ENCODE data around the gene SORCS2.

The SORCS2 gene

GRCh38 chr4:7779432-7779768 is 587.1 kb downstream of the SORCS2 start:
- Histone ChIP-seq H3K36me3 (ENCODE audit: control insufficient read depth in 2 of 2, insufficient read depth in 1 of 2, low read length in 2 of 2) (peaks cover 0 to 20% of the 10 kb centered on the region in 2 experiments; a peak in 1 of 3 replicates), H3K27ac (ENCODE audit: extremely low read depth, low read depth, low read length) (no peak overlapping the region), H3K4me3 (ENCODE audit: low read depth, low read length) (no peak overlapping the region), H3K4me1 (ENCODE audit: control insufficient read depth, insufficient read depth, low read length) (no peaks in the 10 kb centered on the region), H3K9me3 (ENCODE audit: control insufficient read depth, insufficient read depth, low read depth, low read length) (no peaks in the 10 kb centered on the region)
- TF ChIP-seq ZNF280D (tag by site-specific recombination; IDR thresholded peaks at IDR 0.05): no peak
- TF ChIP-seq ZNF19 (tag by site-specific recombination; IDR thresholded peaks at IDR 0.05; ENCODE audit: low read depth): no peak
- TF ChIP-seq ZNF366 (tag by site-specific recombination; conservative IDR thresholded peaks at IDR 0.05): no peak
- no peak for TF ChIP-seq GLIS2 (tag by site-specific recombination; IDR thresholded peaks at IDR 0.05)
- no peak for TF ChIP-seq PRDM10 (tag by site-specific recombination; IDR thresholded peaks at IDR 0.05)
- TF ChIP-seq ZNF792 (tag by site-specific recombination; IDR thresholded peaks at IDR 0.05): no peak
- no peak for TF ChIP-seq ZNF624 (tag by site-specific recombination; IDR thresholded peaks at IDR 0.05)
- TF ChIP-seq YY2 (tag by site-specific recombination; IDR thresholded peaks at IDR 0.05): no peak
- no peak for TF ChIP-seq ZNF174 (tag by site-specific recombination; IDR thresholded peaks at IDR 0.05)
- no peak for TF ChIP-seq ZNF837 (tag by site-specific recombination; IDR thresholded peaks at IDR 0.05)
- no peak for TF ChIP-seq ZNF610 (tag by site-specific recombination; IDR thresholded peaks at IDR 0.05; ENCODE audit: borderline replicate concordance)
- no peak for TF ChIP-seq ZNF114 (tag by site-specific recombination; IDR thresholded peaks at IDR 0.05)
- CTCF ChIA-PET: interaction anchor here (0.8 to 1.0 kb wide), 2 partner anchors 18 to 25 kb away, joined by 4 to 5 read pairs; no protein-coding TSS in a partner anchor
- POLR2A ChIA-PET: no interaction called here

- Histone ChIP-seq H3K36me3 (ENCODE audit: control insufficient read depth in 2 of 2, insufficient read depth in 1 of 2, low read length in 2 of 2) (peaks cover 0 to 20% of the 10 kb centered on the region in 2 experiments; a peak in 1 of 3 replicates), H3K9me3 (ENCODE audit: control insufficient read depth, insufficient read depth, low read depth, low read length) (no peaks in the 10 kb centered on the region), H3K27ac (ENCODE audit: extremely low read depth, low read depth, low read length) (no peak overlapping the region), H3K4me1 (ENCODE audit: control insufficient read depth, insufficient read depth, low read length) (no peaks in the 10 kb centered on the region), H3K4me3 (ENCODE audit: low read depth, low read length) (no peak overlapping the region)
- CTCF ChIA-PET: interaction anchor here (0.7 to 1.5 kb wide), 2 partner anchors 10 to 12 kb away, joined by 3 read pairs; no protein-coding TSS in a partner anchor
- POLR2A ChIA-PET: no interaction called here
- TF ChIP-seq ZNF623 (tag by site-specific recombination; IDR thresholded peaks at IDR 0.05): no peak
- TF ChIP-seq BCL6B (tag by site-specific recombination; IDR thresholded peaks at IDR 0.05): no peak
- no peak for TF ChIP-seq BCL11A (tag by site-specific recombination; IDR thresholded peaks at IDR 0.05; ENCODE audit: low read depth)
- TF ChIP-seq ZNF473 (tag by site-specific recombination; IDR thresholded peaks at IDR 0.05): no peak
- no peak for TF ChIP-seq ZBTB1 (tag by site-specific recombination; IDR thresholded peaks at IDR 0.05)
- no peak for TF ChIP-seq ZNF350 (tag by site-specific recombination; IDR thresholded peaks at IDR 0.05)
- TF ChIP-seq ZNF366 (tag by site-specific recombination; conservative IDR thresholded peaks at IDR 0.05): no peak
- TF ChIP-seq PATZ1 (tag by site-specific recombination; IDR thresholded peaks at IDR 0.05): no peak
- TF ChIP-seq ZNF335 (tag by site-specific recombination; conservative IDR thresholded peaks at IDR 0.05): no peak
Observed at GRCh38 chr4:7780751-7781348, 588.5 kb downstream of the SORCS2 start.

All from HEK293 (cell line).